ENCODE results near the gene IL23R.

DNA sequence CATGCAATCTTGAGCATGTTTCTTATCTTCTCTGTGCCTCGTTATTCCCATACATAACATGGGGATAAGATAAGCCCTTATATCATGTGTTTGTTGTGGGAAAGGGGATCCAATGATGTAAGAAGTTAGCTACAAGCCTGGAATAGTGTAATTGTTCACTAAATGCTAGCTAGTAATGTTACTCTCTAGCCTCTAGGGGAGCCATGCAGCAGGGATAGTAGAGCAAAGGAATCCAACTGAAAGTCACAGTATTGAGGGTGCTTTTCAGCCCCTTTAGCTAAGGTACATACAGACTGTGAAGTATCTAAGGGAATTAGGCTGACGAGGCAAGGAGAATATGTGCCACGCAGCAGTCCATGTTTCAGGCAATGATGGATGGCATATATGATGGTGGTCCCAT is 46.9 kb downstream of the IL23R start:
- TF ChIP-seq POLR2AphosphoS5 (IDR thresholded peaks at IDR 0.05; ENCODE audit: low read depth, low read length) = no peak
- TF ChIP-seq, protein P1, sequence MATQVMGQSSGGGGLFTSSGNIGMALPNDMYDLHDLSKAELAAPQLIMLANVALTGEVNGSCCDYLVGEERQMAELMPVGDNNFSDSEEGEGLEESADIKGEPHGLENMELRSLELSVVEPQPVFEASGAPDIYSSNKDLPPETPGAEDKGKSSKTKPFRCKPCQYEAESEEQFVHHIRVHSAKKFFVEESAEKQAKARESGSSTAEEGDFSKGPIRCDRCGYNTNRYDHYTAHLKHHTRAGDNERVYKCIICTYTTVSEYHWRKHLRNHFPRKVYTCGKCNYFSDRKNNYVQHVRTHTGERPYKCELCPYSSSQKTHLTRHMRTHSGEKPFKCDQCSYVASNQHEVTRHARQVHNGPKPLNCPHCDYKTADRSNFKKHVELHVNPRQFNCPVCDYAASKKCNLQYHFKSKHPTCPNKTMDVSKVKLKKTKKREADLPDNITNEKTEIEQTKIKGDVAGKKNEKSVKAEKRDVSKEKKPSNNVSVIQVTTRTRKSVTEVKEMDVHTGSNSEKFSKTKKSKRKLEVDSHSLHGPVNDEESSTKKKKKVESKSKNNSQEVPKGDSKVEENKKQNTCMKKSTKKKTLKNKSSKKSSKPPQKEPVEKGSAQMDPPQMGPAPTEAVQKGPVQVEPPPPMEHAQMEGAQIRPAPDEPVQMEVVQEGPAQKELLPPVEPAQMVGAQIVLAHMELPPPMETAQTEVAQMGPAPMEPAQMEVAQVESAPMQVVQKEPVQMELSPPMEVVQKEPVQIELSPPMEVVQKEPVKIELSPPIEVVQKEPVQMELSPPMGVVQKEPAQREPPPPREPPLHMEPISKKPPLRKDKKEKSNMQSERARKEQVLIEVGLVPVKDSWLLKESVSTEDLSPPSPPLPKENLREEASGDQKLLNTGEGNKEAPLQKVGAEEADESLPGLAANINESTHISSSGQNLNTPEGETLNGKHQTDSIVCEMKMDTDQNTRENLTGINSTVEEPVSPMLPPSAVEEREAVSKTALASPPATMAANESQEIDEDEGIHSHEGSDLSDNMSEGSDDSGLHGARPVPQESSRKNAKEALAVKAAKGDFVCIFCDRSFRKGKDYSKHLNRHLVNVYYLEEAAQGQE (IDR thresholded peaks at IDR 0.05; ENCODE audit: insufficient read depth in 1 of 2, low read depth in 2 of 2, low read length in 2 of 2) = no peak
- no peak for TF ChIP-seq TAF1 (IDR thresholded peaks at IDR 0.05; ENCODE audit: borderline replicate concordance, insufficient read depth, low read length)
